ENCODE data around the gene CDKL1. TPM values are rescaled to one million over a fixed set of nuclear protein-coding genes. Genes with fewer than 3 reads are reported as not detected.
"Not testable (repeated sequence)": the region's sequence is repeated elsewhere in the genome, so short reads cannot be mapped to it uniquely, and the experiment has no call there.

Gene CDKL1
- total RNA-seq, 1 experiment from 2014 or later: 4.6 TPM

GRCh38 chr14:50335389-50335788 lies 61.3 kb downstream of the CDKL1 start:
- DNase-seq (ENCODE audit: low read depth): peak; percentile 79

GRCh38 chr14:50334211-50334610 lies 62.5 kb downstream of the CDKL1 start:
- no peak for DNase-seq (ENCODE audit: low read depth)

- DNase-seq (ENCODE audit: low read depth): peak; percentile 52
Observed at GRCh38 chr14:50333014-50333509, 63.6 kb downstream of the CDKL1 start.

GRCh38 chr14:50331596-50331995 lies 65.1 kb downstream of the CDKL1 start:
- no peak for DNase-seq (ENCODE audit: low read depth)

- peak; percentile 89 for DNase-seq (ENCODE audit: low read depth)
Observed at GRCh38 chr14:50321009-50321660, 75.5 kb downstream of the CDKL1 start.

GRCh38 chr14:50320283-50320682 lies 76.4 kb downstream of the CDKL1 start:
- DNase-seq (ENCODE audit: low read depth): peak; percentile 42

GRCh38 chr14:50319721-50320120 lies 77.0 kb downstream of the CDKL1 start:
- no peak for DNase-seq (ENCODE audit: low read depth)

- no peak for DNase-seq (ENCODE audit: low read depth)
Observed at GRCh38 chr14:50319293-50319692, 77.4 kb downstream of the CDKL1 start.

- DNase-seq (ENCODE audit: low read depth): peak; percentile 37
Observed at GRCh38 chr14:50318031-50318626, 78.6 kb downstream of the CDKL1 start.

- not testable (repeated sequence) for DNase-seq (ENCODE audit: low read depth)
Observed at GRCh38 chr14:50314098-50314497, 82.6 kb downstream of the CDKL1 start.

GRCh38 chr14:50312734-50313054 lies 84.0 kb downstream of the CDKL1 start:
- no peak for DNase-seq (ENCODE audit: low read depth)

GRCh38 chr14:50311972-50312733 lies 84.5 kb downstream of the CDKL1 start, which contains the start of the genes DMAC2L and L2HGDH:
Gene DMAC2L (plus strand): TSS chr14:50312324. CDS start chr14:50321488, 9,164 bp downstream.
Gene L2HGDH (minus strand): TSS chr14:50312229. CDS start chr14:50312150, 79 bp downstream.
- DNase-seq (ENCODE audit: low read depth): peak; percentile 91

- no peak for DNase-seq (ENCODE audit: low read depth)
Observed at GRCh38 chr14:50311337-50311971, 85.2 kb downstream of the CDKL1 start.

GRCh38 chr14:50310445-50310844 lies 86.2 kb downstream of the CDKL1 start:
- no peak for DNase-seq (ENCODE audit: low read depth)

GRCh38 chr14:50308363-50308915 lies 88.2 kb downstream of the CDKL1 start:
- no peak for DNase-seq (ENCODE audit: low read depth)

GRCh38 chr14:50303744-50304471 lies 92.8 kb downstream of the CDKL1 start:
- no peak for DNase-seq (ENCODE audit: low read depth)

GRCh38 chr14:50301914-50302313 lies 94.8 kb downstream of the CDKL1 start:
- no peak for DNase-seq (ENCODE audit: low read depth)

GRCh38 chr14:50299585-50299984 lies 97.1 kb downstream of the CDKL1 start:
- DNase-seq (ENCODE audit: low read depth): no peak

GRCh38 chr14:50290306-50290705 lies 106.4 kb downstream of the CDKL1 start:
- DNase-seq (ENCODE audit: low read depth): no peak

- DNase-seq (ENCODE audit: low read depth): no peak
Observed at GRCh38 chr14:50288146-50288545, 108.5 kb downstream of the CDKL1 start.

- DNase-seq (ENCODE audit: low read depth): no peak
Observed at GRCh38 chr14:50285861-50286260, 110.8 kb downstream of the CDKL1 start.

All from RPMI7951 (cell line).